COLO668 (cell line): Measurements from ENCODE around the gene CACNA1A.
"Not testable (repeated sequence)": the region's sequence is repeated elsewhere in the genome, so short reads cannot be mapped to it uniquely, and the experiment has no call there.

Experiments
- DNase-seq: peaks from one replicate; lab custom pipeline; 2025; ENCODE audit not compliant: unreplicated experiment; lab: John Stamatoyannopoulos, UW

CACNA1A gene

GRCh38 chr19:13169769-13170168, 336.5 kb downstream of the CACNA1A start:
- DNase-seq = no peak

GRCh38 chr19:13166151-13166550, 340.1 kb downstream of the CACNA1A start:
- not testable (repeated sequence) for DNase-seq

GRCh38 chr19:13165162-13165997, 340.9 kb downstream of the CACNA1A start:
- DNase-seq = no peak

- peak; percentile 65 for DNase-seq
These were observed 341.7 kb downstream of the CACNA1A start for GRCh38 chr19:13164343-13165161.

GRCh38 chr19:13163609-13164342, 342.5 kb downstream of the CACNA1A start:
- peak; percentile 75 for DNase-seq

- DNase-seq = peak; percentile 96
These were observed 343.3 kb downstream of the CACNA1A start for GRCh38 chr19:13162724-13163608.

GRCh38 chr19:13160557-13160956, 345.7 kb downstream of the CACNA1A start:
- DNase-seq = no peak

GRCh38 chr19:13159713-13160112, 346.6 kb downstream of the CACNA1A start:
- no peak for DNase-seq
